Activated T-cell treated with anti-CD3 and anti-CD28 coated beads, Interleukin-2, amount 50 U/mL, for 72 hours (primary cell): Measurements from ENCODE around the gene ANKS1B. TPM values are rescaled to one million over a fixed set of nuclear protein-coding genes. Genes with fewer than 3 reads are reported as not detected.
A peak's percentile ranks its signal among the peaks of the same experiment; 100 is the strongest.

ENCODE experiments used
- ATAC-seq, 2 donors: fragments of 150-1000 bp; cut with Tn5 transposase; replicated peaks in 1 of 2; 2 replicates each; pipeline ENCODE4 v1.10.0; 2021; ENCODE audit warnings: moderate library complexity in 2 of 2, mild to moderate bottlenecking in 1 of 2
- DNase-seq, 2 donors: peaks; one replicate each; pipeline ENCODE4 v3.0.0; 2021 to 2022; ENCODE audit warnings: mixed read lengths in 1 of 2
- H3K27ac Mint-ChIP-seq: one replicate; pipeline ENCODE4 v1.8.0; 2022; ENCODE audit warnings: mild to moderate bottlenecking, moderate library complexity, mixed read lengths
- H3K27me3 Mint-ChIP-seq: one replicate; pipeline ENCODE4 v1.8.0; 2022; ENCODE audit warnings: low read depth, mixed read lengths
- H3K36me3 Mint-ChIP-seq, 2 donors: one replicate each; pipeline ENCODE4 v1.8.0; 2022; ENCODE audit warnings: mixed read lengths in 2 of 2, mild to moderate bottlenecking in 1 of 2; ENCODE audit not compliant: insufficient read depth in 2 of 2
- H3K4me1 Mint-ChIP-seq: one replicate; pipeline ENCODE4 v1.8.0; 2022; ENCODE audit warnings: low read depth, mixed read lengths
- H3K4me3 Mint-ChIP-seq, 2 donors: one replicate each; pipeline ENCODE4 v1.8.0; 2022; ENCODE audit warnings: mild to moderate bottlenecking in 2 of 2, mixed read lengths in 2 of 2, moderate library complexity in 2 of 2
- H3K9me3 Mint-ChIP-seq, 2 donors: one replicate each; pipeline ENCODE4 v1.8.0; 2022; ENCODE audit warnings: mixed read lengths in 2 of 2
- total RNA-seq, 2 donors: library from RNA; stranded (reverse); gene quantifications; one replicate each; pipeline ENCODE4 v1.2.3, GENCODE V29; 2022

The ANKS1B gene
- total RNA-seq, 2 donors from 2014 or later, result 0.19 to 0.63 TPM

DNA sequence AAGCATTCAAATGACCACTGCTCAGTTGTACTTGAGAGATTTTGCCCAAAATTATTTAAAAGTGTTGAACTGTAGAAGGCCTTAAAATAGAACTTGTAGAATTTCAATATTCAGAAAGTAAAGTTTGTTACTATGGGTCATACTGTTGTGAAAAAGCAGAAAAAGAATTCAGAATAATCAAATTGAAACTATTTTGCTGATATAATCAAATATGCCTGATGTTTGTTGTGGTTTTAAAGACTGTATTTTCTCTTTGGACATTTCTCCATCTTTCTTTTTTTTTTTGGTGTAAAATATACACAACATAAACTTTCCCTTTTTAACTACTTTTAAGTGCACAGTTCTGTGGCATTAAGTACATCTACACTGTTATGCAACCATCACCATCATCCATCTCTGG lies 964.9 kb downstream of the ANKS1B start:
- Mint-ChIP-seq H3K27me3 (peaks cover under 1% of the 10 kb centered on the region), H3K27ac (no peak overlapping the region), H3K4me3 (no peak overlapping the region), H3K36me3 (no peaks in the 10 kb centered on the region), H3K9me3 (peaks cover 0 to 4% of the 10 kb centered on the region in 2 donors), H3K4me1 (no peaks in the 10 kb centered on the region)
- no peak for ATAC-seq
- DNase-seq, result no peak

DNA sequence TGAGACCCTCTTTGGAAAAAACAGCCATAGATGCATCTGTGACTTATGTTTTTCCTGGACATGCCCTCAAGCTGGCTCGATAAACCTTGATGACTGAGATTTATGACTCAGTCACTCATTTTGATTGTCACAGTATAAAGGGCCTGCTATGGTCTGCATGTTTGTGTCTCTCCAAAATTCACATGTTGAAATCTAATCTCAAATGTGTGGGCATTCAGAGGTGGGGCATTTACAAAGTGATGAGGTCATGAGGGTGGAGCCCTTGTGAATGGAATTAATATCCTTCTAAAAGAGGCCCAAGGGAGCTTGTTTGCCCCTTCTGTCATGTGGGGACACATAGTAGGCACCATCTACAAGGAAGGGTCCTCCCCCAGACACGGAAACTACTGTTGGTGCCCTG lies 966.8 kb downstream of the ANKS1B start:
- no peaks in the 10 kb centered on the region for H3K36me3 Mint-ChIP-seq
- DNase-seq, result no peak

DNA sequence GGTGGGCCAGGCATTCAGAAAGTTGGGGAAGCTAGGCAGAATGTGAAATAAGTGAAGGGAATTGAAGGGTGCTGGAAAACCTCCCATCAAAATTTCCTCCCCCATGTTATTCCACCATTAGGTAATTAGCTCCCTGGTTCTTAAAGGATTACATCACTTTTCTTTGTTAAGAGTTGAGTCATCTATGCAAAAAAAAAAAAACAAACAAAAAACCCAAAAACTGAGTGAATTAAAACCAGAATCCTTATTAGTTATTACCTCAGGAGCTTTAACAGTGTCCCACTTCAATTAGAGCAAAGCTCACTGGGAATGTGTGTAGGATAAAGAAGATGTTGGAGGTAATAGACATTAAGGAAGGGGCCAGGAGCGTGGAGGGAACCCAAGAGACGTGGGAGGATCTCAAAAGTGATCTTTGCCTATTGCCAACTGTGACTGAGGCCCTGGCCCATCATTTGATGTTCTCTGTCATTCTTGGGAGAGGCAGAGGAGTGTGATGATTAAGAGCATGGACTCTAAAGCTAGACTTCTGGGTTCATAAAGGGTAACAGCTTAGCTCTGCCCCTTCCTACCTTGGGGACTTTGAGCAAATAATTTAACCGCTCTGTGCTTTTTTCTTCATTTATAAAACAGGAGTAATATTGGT lies 975.0 kb downstream of the ANKS1B start:
- no peak overlapping the region for H3K4me3 Mint-ChIP-seq

More for the DNA sequence above, 966.8 kb downstream of the ANKS1B start:
- Mint-ChIP-seq H3K9me3 (peaks cover 0 to 4% of the 10 kb centered on the region in 2 donors), H3K4me1 (no peaks in the 10 kb centered on the region), H3K27ac (no peak overlapping the region), H3K4me3 (no peak overlapping the region), H3K27me3 (no peaks in the 10 kb centered on the region)
- no peak for ATAC-seq

DNA sequence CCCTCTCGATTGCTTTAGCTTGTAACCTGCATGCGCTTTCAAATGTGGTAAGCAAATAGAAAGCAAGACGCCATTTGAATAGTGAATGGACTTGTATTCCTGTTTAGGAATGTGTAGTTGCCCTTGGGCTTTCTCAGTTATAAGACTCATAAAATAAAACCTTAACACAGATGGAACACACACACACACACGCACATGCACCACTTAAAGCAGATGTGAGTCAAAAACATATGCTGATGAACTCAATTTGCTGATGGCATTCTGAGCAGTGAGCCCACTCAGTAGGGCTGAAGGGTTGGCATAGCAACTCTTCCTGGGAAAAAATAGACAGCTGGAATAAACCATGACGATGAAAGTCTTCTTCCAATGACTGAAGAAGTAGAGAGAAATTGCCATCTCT lies 979.1 kb downstream of the ANKS1B start:
- ATAC-seq (no peak), DNase-seq (no peak)
- H3K27ac Mint-ChIP-seq, result no peak overlapping the region
- H3K4me3 Mint-ChIP-seq, result no peak overlapping the region
- no peaks in the 10 kb centered on the region for H3K36me3 Mint-ChIP-seq
- H3K9me3 Mint-ChIP-seq, result no peaks in the 10 kb centered on the region
- H3K27me3 Mint-ChIP-seq, result peaks cover 6% of the 10 kb centered on the region
- no peaks in the 10 kb centered on the region for H3K4me1 Mint-ChIP-seq

More for the DNA sequence above, 975.0 kb downstream of the ANKS1B start:
- no peak for DNase-seq
- ATAC-seq, result no peak
- Mint-ChIP-seq H3K27me3 (no peaks in the 10 kb centered on the region), H3K27ac (no peak overlapping the region), H3K9me3 (no peaks in the 10 kb centered on the region), H3K4me1 (no peaks in the 10 kb centered on the region), H3K36me3 (no peaks in the 10 kb centered on the region)

DNA sequence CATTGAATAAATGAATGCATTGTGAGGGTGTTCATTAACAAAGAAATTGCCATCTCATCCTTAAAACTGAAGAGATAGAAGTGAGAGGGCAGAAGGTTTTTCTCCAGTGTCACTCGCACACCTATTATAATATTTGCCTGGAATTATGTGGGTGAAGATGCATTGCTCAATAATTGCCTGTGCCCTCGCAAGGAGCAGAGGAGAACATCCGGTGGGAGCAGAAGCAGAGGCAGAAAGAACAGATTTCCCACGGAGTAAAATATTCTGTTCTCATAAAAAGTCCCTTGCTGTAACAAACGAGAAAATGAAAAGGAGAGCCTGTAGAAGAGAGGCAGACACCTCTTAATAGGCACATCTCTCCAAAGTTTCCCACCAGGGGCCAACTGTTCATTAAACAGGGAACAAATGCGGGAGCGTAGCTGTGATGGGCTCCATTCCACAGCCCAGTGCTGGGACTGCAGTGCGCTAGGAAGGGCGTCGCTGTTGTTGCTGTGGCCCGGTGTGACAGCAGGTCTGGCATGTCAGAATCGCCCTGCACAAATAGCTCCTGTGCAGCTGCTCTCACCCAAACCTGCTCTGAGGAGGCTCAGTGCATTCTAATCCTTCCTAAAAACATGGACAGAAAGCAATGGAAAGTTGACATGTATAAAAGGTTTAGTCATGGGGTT lies 979.8 kb downstream of the ANKS1B start:
- Mint-ChIP-seq H3K4me1 (no peaks in the 10 kb centered on the region), H3K36me3 (no peaks in the 10 kb centered on the region)

DNA sequence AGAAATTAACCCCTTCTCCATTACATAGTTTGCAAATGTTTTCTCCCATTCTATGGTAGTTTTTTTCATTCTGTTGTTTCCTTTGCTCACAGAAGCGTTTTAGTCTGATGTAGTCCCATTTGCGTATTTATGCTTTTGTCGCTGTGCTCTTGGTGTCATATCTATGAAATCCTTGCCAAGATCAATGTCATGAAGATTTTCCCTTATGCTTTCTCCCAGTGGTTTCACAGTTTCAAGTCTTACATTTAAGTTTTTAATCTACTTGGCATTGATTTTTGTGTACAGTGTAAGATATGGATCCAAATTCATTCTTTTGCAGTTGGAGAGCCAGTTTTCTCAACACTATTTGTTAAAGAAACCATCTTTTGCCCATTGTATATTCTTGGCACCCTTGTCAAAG lies 982.0 kb downstream of the ANKS1B start:
- peaks cover 10% of the 10 kb centered on the region for H3K27me3 Mint-ChIP-seq
- no peak for DNase-seq
- no peaks in the 10 kb centered on the region for H3K9me3 Mint-ChIP-seq
- H3K27ac Mint-ChIP-seq, result no peak overlapping the region
- no peaks in the 10 kb centered on the region for H3K36me3 Mint-ChIP-seq
- no peak overlapping the region for H3K4me3 Mint-ChIP-seq
- no peaks in the 10 kb centered on the region for H3K4me1 Mint-ChIP-seq
- ATAC-seq, result no peak

More for the DNA sequence above, 979.8 kb downstream of the ANKS1B start:
- Mint-ChIP-seq H3K4me3 (no peak overlapping the region), H3K27ac (no peak overlapping the region), H3K27me3 (peaks cover 6% of the 10 kb centered on the region), H3K9me3 (no peaks in the 10 kb centered on the region)
- no peak for DNase-seq
- ATAC-seq, result no peak

DNA sequence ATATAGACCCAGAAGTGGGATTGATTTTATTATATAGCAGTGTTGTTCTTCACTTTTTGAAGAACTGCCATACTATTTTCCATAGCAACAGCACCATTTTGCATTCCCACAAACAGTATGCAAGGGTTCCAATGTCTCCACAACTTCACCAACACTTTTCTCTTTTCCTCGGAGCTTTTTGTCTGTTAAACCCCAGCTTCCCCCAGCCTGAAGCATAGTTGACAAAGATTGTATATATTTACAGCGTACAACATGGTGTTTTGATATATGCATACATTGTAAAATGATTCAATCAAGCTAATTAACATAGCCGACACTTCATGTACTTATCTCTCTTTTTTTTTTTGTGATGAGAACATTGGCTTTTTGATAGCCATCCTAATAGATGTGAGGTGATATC lies 982.6 kb downstream of the ANKS1B start:
- Mint-ChIP-seq H3K4me1 (no peaks in the 10 kb centered on the region), H3K4me3 (no peak overlapping the region), H3K36me3 (no peaks in the 10 kb centered on the region), H3K27me3 (peaks cover 12% of the 10 kb centered on the region), H3K27ac (no peak overlapping the region), H3K9me3 (no peaks in the 10 kb centered on the region)
- DNase-seq (no peak), ATAC-seq (no peak)

DNA sequence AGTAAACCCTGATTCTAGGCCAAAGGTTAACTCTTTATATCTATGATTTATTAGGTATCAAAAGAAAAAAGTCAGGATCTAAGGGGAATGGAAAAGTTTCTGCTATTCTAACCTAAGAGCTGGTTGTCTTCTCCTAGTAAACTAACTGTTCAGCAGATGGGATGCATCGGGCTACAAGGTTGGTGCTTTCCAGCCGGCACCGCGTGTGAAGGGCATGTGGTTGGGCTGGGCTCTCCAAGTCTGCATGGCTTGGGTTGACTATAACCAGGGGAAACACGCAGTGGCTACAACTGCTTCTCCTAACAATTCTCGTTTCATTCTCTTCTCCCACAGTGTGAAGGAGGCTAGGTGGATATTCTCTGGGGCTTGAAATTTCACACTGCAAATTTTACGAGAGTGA lies 985.2 kb downstream of the ANKS1B start:
- ATAC-seq (no peak), DNase-seq (no peak)
- H3K36me3 Mint-ChIP-seq, result no peaks in the 10 kb centered on the region
- H3K9me3 Mint-ChIP-seq, result no peaks in the 10 kb centered on the region
- H3K4me3 Mint-ChIP-seq, result no peak overlapping the region
- H3K27me3 Mint-ChIP-seq, result peaks cover 12% of the 10 kb centered on the region
- H3K4me1 Mint-ChIP-seq, result no peaks in the 10 kb centered on the region
- no peak overlapping the region for H3K27ac Mint-ChIP-seq

DNA sequence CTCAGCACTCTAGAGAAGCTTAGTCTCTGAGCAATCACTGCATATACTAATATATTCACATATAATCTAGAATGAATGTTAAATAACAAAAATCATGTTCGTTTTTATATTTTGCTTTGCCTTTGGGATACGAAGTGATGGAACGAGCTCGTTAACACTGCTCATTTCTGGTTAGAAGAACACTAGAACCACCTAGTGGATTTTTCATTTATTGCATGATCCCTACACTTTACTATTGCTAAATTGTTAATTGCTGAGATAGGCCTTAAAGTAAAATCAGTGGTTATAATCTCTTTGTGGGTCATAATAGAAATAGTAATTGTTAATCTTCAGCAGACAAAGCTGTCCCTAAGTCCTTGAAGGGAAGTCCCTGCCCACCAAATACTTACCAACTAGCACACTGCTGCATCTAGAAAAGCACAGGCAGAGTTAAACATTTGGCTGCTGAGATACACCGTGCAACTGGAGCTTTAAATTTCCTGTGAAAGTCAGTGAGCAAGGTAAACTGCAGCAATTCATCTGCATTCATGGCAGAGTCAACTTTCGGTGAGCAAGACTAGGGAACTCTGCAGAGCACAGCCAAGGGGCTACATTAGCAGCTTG lies 985.9 kb downstream of the ANKS1B start:
- no peaks in the 10 kb centered on the region for H3K9me3 Mint-ChIP-seq

DNA sequence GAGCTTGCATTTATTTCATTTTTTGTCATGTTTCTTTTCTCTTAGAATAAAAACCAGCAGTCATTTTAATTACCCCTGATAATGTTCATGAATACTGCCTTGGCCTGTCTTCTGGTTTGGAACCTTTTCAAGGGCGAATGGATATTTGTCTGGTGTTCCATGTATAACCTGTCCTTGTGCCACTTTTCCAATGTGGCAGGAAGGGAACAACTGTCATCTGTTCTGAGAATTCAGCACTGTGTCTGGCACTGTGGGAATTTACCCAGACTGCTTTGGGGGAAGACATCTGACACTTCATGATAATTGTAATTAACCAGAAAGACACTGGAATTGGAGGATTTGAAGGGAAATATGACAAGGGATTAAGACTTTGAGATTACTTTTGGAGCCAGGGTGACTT lies 986.8 kb downstream of the ANKS1B start:
- DNase-seq (no peak), ATAC-seq (no peak)
- H3K36me3 Mint-ChIP-seq, result no peaks in the 10 kb centered on the region
- H3K4me3 Mint-ChIP-seq, result no peak overlapping the region
- no peaks in the 10 kb centered on the region for H3K9me3 Mint-ChIP-seq
- no peak overlapping the region for H3K27ac Mint-ChIP-seq
- H3K27me3 Mint-ChIP-seq, result peaks cover 12% of the 10 kb centered on the region
- H3K4me1 Mint-ChIP-seq, result no peaks in the 10 kb centered on the region

More for the DNA sequence above, 985.9 kb downstream of the ANKS1B start:
- Mint-ChIP-seq H3K27ac (no peak overlapping the region), H3K36me3 (no peaks in the 10 kb centered on the region), H3K4me1 (no peaks in the 10 kb centered on the region), H3K4me3 (no peak overlapping the region), H3K27me3 (peaks cover 12% of the 10 kb centered on the region)
- DNase-seq, result no peak
- ATAC-seq, result peak; percentile 66 to 73

DNA sequence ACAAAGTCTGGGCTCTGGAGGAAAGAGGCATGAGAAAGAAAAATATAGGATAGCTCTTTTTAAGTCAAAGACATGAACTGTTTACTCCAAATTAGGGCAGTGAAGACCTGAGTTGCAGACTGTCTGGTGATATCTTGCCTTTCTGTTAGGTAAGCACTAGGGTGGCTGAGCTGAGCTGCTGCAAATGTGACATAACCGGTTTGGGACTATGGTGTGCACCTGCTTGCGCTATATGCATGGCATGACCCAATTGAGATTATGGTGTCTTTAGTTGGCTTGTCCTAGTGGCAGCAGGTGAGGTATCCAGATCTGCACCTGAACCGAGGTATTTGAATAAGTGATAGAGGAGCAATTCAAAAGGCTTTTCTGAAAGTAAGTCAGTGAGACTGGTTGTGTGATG lies 994.1 kb downstream of the ANKS1B start:
- H3K36me3 Mint-ChIP-seq, result no peaks in the 10 kb centered on the region
- H3K4me3 Mint-ChIP-seq, result no peak overlapping the region
- H3K27me3 Mint-ChIP-seq, result no peaks in the 10 kb centered on the region
- no peaks in the 10 kb centered on the region for H3K4me1 Mint-ChIP-seq
- H3K9me3 Mint-ChIP-seq, result peaks cover 1 to 4% of the 10 kb centered on the region in 2 donors
- DNase-seq (no peak), ATAC-seq (no peak)
- H3K27ac Mint-ChIP-seq, result no peak overlapping the region

DNA sequence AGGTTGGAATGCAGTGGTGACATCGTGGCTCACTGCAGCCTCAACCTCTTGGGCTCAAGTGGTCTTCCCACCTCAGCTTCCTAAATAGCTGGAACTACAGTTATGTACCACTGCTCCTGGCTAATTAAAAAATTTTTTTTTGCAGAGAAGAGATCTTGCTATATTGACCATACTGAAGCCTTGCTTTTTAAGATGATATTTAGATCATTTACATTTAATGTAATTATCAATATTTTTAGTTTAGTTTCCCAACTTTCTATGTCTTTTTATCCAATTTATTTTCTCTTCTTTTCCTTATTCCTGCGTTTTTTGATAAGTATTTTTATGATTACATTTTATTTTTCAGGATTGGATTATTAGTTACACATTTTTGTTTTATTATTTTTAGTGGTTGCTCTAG lies 999.6 kb downstream of the ANKS1B start:
- Mint-ChIP-seq H3K9me3 (peaks cover 3 to 6% of the 10 kb centered on the region in 2 donors), H3K27ac (no peak overlapping the region), H3K27me3 (no peaks in the 10 kb centered on the region), H3K36me3 (no peaks in the 10 kb centered on the region), H3K4me1 (no peaks in the 10 kb centered on the region), H3K4me3 (no peak overlapping the region)
- ATAC-seq, result no peak
- no peak for DNase-seq

DNA sequence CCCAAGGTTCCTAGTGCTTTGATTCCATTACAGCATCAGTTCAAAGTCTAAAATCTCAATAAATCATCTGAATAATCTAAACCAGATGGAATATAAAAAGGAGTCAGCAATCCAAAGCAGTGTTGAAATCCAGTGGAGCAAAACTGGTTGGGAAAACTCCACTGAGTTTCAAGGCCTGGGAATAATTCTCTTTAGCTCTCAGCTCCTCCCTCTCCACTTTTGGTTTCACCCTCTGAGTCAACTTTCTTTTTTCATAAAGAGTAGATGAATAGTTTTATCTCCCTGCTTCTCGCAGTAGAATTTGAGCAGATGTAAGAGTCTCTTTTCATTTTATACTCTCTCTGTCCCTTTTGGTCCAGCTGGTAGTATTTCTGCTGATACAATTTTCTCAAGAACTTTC lies 1001.1 kb downstream of the ANKS1B start:
- Mint-ChIP-seq H3K4me3 (no peak overlapping the region), H3K4me1 (no peaks in the 10 kb centered on the region), H3K9me3 (peaks cover 3 to 6% of the 10 kb centered on the region in 2 donors), H3K36me3 (no peaks in the 10 kb centered on the region), H3K27me3 (no peaks in the 10 kb centered on the region), H3K27ac (no peak overlapping the region)
- no peak for DNase-seq
- ATAC-seq, result no peak
